ENCODE data around the gene XYLB. TPM values are rescaled to one million over a fixed set of nuclear protein-coding genes. Genes with fewer than 3 reads are reported as not detected.

XYLB gene
- polyA plus RNA-seq, 1 of the 3 experiments (the other 2 are of a cell fraction) = 2.7 TPM

GRCh38 chr3:38311476-38311875 lies 35.1 kb upstream of the XYLB start:
- no peak for TF ChIP-seq GATA2 (CRISPR knock-in tag; IDR thresholded peaks at IDR 0.05)
- TF ChIP-seq NFIC (IDR thresholded peaks at IDR 0.05; ENCODE audit: borderline replicate concordance) = no peak
- TF ChIP-seq RCOR1 (IDR thresholded peaks at IDR 0.05; ENCODE audit: low read length) = no peak
- POLR2A ChIA-PET = no interaction called here

GRCh38 chr3:38311941-38312340 lies 34.6 kb upstream of the XYLB start:
- Histone ChIP-seq H3K36me3 (replicated peaks in 1 of 2; ENCODE audit: control insufficient read depth in 1 of 2, insufficient read depth in 2 of 2, low read length in 1 of 2) (no peaks in the 10 kb centered on the region), H3K9me3 (no peaks in the 10 kb centered on the region), H3K9me2 (no peaks in the 10 kb centered on the region), H4K20me1 (ENCODE audit: insufficient read depth) (no peaks in the 10 kb centered on the region), H2AFZ (ENCODE audit: low read depth) (no peak overlapping the region), H3K79me2 (ENCODE audit: insufficient read depth) (no peaks in the 10 kb centered on the region), H3K4me2 (no peak overlapping the region), H3K4me1 (ENCODE audit: control insufficient read depth in 1 of 2, insufficient read depth in 2 of 2, low read depth in 1 of 2, low read length in 1 of 2) (peaks cover 0 to 22% of the 10 kb centered on the region in 2 experiments; a peak in 1 of 4 replicates), H3F3A (replicated peaks; ENCODE audit: insufficient read depth) (no peaks in the 10 kb centered on the region), H3K27me3 (ENCODE audit: insufficient read depth) (no peaks in the 10 kb centered on the region; the same call in 1 of the 2 replicates), H3K9ac (no peak overlapping the region), H3K27ac (ENCODE audit: low read depth in 2 of 2, low read length in 1 of 2) (no peak overlapping the region), H3K4me3 (ENCODE audit: low read depth in 2 of 2, low read length in 1 of 2) (no peak overlapping the region)
- CTCF ChIA-PET = interaction anchor here (3.5 kb wide), 1 partner anchor 35 kb away, joined by 15 read pairs; the partner anchor contains the start of gene XYLB
- TF ChIP-seq, protein P1, sequence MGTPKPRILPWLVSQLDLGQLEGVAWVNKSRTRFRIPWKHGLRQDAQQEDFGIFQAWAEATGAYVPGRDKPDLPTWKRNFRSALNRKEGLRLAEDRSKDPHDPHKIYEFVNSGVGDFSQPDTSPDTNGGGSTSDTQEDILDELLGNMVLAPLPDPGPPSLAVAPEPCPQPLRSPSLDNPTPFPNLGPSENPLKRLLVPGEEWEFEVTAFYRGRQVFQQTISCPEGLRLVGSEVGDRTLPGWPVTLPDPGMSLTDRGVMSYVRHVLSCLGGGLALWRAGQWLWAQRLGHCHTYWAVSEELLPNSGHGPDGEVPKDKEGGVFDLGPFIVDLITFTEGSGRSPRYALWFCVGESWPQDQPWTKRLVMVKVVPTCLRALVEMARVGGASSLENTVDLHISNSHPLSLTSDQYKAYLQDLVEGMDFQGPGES (IDR thresholded peaks at IDR 0.05; ENCODE audit: low read depth, low read length) = no peak
- TF ChIP-seq JUND (IDR thresholded peaks at IDR 0.05) = no peak
- TF ChIP-seq CTCF (IDR thresholded peaks at IDR 0.05) = no peak
- TF ChIP-seq TEAD4 (IDR thresholded peaks at IDR 0.05; ENCODE audit: borderline replicate concordance, insufficient read depth) = no peak
- no peak for TF ChIP-seq MXI1 (IDR thresholded peaks at IDR 0.05; ENCODE audit: low read depth, low read length)
- no peak for TF ChIP-seq FOXJ3 (CRISPR knock-in tag; IDR thresholded peaks at IDR 0.05)
- TF ChIP-seq TAF1 (IDR thresholded peaks at IDR 0.05; ENCODE audit: borderline replicate concordance, low read depth, low read length) = no peak
- no peak for TF ChIP-seq NRF1 (IDR thresholded peaks at IDR 0.05; ENCODE audit: low read depth, low read length)
- TF ChIP-seq GATA2 (CRISPR knock-in tag; IDR thresholded peaks at IDR 0.05) = no peak
- no peak for TF ChIP-seq ZBTB33 (IDR thresholded peaks at IDR 0.05; ENCODE audit: borderline replicate concordance, low read depth)
- TF ChIP-seq FOXM1 (IDR thresholded peaks at IDR 0.05; ENCODE audit: low read depth) = no peak
- TF ChIP-seq GABPA (IDR thresholded peaks at IDR 0.05; ENCODE audit: low read depth) = no peak
- no peak for TF ChIP-seq USF1 (IDR thresholded peaks at IDR 0.05; ENCODE audit: borderline replicate concordance, low read depth)
- POLR2A ChIA-PET = no interaction called here
- DNase-seq = no peak
- 26% methylated on average over 2 of the region's 2 CpGs for WGBS (ENCODE audit: low lambda C conversion rate)

More at GRCh38 chr3:38311476-38311875, 35.1 kb upstream of the XYLB start:
- CTCF ChIA-PET = no interaction called here
- Histone ChIP-seq H3K4me3 (ENCODE audit: low read depth in 2 of 2, low read length in 1 of 2) (no peak overlapping the region), H3K27ac (ENCODE audit: low read depth in 2 of 2, low read length in 1 of 2) (no peak overlapping the region), H3K9ac (no peak overlapping the region), H4K20me1 (ENCODE audit: insufficient read depth) (no peaks in the 10 kb centered on the region), H3K27me3 (ENCODE audit: insufficient read depth) (no peaks in the 10 kb centered on the region; the same call in 1 of the 2 replicates), H3K4me1 (ENCODE audit: control insufficient read depth in 1 of 2, insufficient read depth in 2 of 2, low read depth in 1 of 2, low read length in 1 of 2) (peaks cover 0 to 22% of the 10 kb centered on the region in 2 experiments; a peak in 1 of 4 replicates), H3K9me3 (no peaks in the 10 kb centered on the region), H3K9me2 (no peaks in the 10 kb centered on the region), H2AFZ (ENCODE audit: low read depth) (no peak overlapping the region), H3K36me3 (replicated peaks in 1 of 2; ENCODE audit: control insufficient read depth in 1 of 2, insufficient read depth in 2 of 2, low read length in 1 of 2) (no peaks in the 10 kb centered on the region), H3F3A (replicated peaks; ENCODE audit: insufficient read depth) (no peaks in the 10 kb centered on the region), H3K4me2 (no peak overlapping the region), H3K79me2 (ENCODE audit: insufficient read depth) (no peaks in the 10 kb centered on the region)
- WGBS (ENCODE audit: low lambda C conversion rate) = 38% methylated on average over 1 of the region's 1 CpG
- no peak for DNase-seq
